Measurements from ENCODE around the gene ASIC1.
"Not testable (repeated sequence)": the region's sequence is repeated elsewhere in the genome, so short reads cannot be mapped to it uniquely, and the experiment has no call there.

ASIC1 gene

DNA sequence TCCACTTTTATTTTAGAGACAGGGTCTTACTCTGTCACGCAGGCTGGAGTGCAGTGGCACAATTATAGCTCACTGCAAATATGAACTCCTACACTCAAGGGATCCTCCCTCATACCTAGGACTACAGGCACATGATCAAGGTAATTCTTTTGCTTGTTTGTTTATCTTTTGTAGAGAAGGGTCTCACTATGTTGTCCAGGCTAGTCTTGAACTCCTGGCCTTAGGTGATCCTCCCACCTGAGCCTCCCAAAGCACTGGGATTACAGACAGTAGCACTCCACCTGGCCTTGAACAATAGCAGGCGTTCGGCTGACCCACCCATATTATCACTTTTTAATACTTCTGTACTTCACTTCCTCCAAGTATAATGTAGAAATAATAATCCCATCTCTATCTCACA lies 30.7 kb upstream of the ASIC1 start:
- TF ChIP-seq, protein P1, sequence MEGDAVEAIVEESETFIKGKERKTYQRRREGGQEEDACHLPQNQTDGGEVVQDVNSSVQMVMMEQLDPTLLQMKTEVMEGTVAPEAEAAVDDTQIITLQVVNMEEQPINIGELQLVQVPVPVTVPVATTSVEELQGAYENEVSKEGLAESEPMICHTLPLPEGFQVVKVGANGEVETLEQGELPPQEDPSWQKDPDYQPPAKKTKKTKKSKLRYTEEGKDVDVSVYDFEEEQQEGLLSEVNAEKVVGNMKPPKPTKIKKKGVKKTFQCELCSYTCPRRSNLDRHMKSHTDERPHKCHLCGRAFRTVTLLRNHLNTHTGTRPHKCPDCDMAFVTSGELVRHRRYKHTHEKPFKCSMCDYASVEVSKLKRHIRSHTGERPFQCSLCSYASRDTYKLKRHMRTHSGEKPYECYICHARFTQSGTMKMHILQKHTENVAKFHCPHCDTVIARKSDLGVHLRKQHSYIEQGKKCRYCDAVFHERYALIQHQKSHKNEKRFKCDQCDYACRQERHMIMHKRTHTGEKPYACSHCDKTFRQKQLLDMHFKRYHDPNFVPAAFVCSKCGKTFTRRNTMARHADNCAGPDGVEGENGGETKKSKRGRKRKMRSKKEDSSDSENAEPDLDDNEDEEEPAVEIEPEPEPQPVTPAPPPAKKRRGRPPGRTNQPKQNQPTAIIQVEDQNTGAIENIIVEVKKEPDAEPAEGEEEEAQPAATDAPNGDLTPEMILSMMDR (IDR thresholded peaks at IDR 0.05; ENCODE audit: low read depth, low read length): no peak
- no peak for DNase-seq (ENCODE audit: extremely low read depth, low read depth)

DNA sequence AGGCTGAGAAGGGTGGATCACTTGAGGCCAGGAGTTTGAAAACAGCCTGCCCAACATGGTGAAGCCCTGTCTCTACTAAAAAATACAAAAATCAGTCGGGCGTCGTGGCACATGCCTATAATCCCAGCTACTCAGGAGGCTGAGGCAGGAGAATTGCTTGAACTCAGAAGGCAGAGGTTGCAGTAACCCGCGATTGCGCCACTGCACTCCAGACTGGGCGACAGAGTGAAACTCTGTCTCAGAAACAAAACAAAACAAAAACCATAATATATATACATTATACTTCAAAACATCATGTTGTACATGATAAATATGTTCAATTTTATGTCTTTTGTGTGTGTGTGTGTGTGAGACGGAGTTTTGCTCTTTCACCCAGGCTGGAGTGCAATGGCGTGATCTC lies 26.9 kb upstream of the ASIC1 start:
- DNase-seq (ENCODE audit: extremely low read depth, low read depth): not testable (repeated sequence)

DNA sequence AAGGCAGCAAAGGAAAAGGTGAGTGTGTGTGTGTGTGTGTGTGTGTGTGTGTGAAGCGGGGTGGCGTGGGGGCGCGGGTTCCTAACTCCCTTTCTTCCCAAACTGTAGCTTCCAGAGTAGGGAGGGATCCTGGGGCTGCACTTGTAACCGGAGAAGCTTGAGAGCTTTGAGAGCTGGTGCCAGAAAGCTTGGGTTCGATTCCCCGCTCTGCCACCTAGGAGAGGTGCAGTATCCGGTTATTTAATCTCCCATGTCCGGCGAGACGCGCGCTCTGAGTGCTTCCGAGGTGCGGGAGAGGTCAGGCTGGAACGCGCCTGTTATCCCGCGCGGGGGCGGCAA lies 24.9 kb upstream of the ASIC1 start:
- TF ChIP-seq, protein P1 (IDR thresholded peaks at IDR 0.05; ENCODE audit: low read depth, low read length): no peak
- no peak for DNase-seq (ENCODE audit: extremely low read depth, low read depth)

- DNase-seq (ENCODE audit: extremely low read depth, low read depth): no peak
- TF ChIP-seq, protein P1 (IDR thresholded peaks at IDR 0.05; ENCODE audit: low read depth, low read length): no peak
Observed at GRCh38 chr12:50032854-50033581, 24.4 kb upstream of the ASIC1 start.

DNA sequence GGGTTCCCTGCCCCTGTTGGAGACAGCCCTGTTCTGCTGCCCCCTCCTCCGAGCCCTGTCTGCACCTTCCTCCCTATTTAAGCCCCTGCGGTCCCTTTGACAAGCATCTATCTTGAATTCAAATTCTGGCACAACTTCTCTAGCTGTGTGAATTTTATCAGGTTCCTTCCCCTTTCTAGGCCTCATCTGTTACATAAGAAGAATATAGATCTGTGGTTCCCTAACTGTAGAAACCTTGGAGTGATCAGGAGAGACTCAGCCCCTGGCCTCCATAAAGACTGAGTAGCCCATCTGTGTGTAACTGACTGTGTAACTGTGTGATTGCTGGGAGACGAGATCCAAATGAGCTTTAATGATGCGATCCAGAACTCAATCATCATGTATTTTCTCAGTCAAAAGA lies 19.1 kb upstream of the ASIC1 start:
- no peak for DNase-seq (ENCODE audit: extremely low read depth, low read depth)
- TF ChIP-seq, protein P1 (IDR thresholded peaks at IDR 0.05; ENCODE audit: low read depth, low read length): no peak

GRCh38 chr12:50039151-50039835 lies 18.1 kb upstream of the ASIC1 start:
- TF ChIP-seq, protein P1 (IDR thresholded peaks at IDR 0.05; ENCODE audit: low read depth, low read length): peak; percentile 89
- peak; percentile 40 for DNase-seq (ENCODE audit: extremely low read depth, low read depth)

- no peak for DNase-seq (ENCODE audit: extremely low read depth, low read depth)
- TF ChIP-seq, protein P1 (IDR thresholded peaks at IDR 0.05; ENCODE audit: low read depth, low read length): no peak
Observed at GRCh38 chr12:50040657-50041056, 16.7 kb upstream of the ASIC1 start.
